Measurements from ENCODE around the gene ANKMY2.

DNA sequence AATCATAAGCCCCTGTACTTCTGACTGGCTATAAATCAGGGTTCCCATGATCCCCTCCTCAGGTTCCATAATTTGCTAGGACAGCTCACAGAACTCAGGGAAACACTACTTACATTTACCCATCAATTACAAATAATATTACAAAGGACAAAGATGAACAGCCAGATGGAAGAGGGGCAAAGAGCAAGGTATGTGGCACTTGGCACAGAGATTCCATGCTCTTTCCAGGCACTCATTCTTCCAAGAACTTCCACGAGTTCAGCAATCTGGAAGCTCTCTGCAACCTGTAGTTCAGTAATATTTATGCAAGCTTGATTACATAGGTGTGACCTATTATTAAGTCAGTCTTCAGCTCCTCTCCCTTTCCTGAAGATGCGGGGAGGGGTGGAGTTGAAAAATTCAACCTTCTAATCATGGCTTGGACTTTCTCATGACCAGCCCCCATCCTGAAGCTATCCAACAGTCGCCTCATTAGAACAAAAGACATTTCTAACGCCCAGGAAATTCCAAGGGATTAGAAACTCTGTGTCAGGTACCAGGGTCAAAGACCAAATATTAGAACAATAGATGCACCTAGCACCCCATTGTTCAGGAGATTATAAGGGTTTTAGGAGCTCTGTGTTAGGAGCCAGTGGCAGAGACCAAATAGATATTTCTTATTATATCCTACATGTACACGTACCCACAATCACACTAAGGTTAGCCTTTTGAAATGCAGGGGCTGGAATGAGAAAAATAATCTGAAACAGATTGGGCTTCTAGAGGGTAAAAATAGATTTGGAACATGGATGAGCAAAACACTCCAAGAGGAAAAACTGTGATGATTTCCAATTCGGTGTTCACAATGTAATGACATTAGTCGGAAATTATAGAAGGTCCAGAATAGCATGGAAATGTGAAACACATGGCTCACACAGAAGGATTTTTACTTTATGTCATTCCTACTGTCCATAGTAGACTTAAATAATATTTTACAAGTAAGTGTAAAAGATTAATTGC lies 7.0 kb downstream of the ANKMY2 start:
- TF ChIP-seq, protein P1, sequence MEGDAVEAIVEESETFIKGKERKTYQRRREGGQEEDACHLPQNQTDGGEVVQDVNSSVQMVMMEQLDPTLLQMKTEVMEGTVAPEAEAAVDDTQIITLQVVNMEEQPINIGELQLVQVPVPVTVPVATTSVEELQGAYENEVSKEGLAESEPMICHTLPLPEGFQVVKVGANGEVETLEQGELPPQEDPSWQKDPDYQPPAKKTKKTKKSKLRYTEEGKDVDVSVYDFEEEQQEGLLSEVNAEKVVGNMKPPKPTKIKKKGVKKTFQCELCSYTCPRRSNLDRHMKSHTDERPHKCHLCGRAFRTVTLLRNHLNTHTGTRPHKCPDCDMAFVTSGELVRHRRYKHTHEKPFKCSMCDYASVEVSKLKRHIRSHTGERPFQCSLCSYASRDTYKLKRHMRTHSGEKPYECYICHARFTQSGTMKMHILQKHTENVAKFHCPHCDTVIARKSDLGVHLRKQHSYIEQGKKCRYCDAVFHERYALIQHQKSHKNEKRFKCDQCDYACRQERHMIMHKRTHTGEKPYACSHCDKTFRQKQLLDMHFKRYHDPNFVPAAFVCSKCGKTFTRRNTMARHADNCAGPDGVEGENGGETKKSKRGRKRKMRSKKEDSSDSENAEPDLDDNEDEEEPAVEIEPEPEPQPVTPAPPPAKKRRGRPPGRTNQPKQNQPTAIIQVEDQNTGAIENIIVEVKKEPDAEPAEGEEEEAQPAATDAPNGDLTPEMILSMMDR (IDR thresholded peaks at IDR 0.05; ENCODE audit: low read depth, low read length) = no peak
- TF ChIP-seq POLR2A (IDR thresholded peaks at IDR 0.05; ENCODE audit: extremely low read depth, insufficient read length) (no peak), MYC (IDR thresholded peaks at IDR 0.05; ENCODE audit: low read depth, low read length) (no peak)
- TF ChIP-seq, protein P2, sequence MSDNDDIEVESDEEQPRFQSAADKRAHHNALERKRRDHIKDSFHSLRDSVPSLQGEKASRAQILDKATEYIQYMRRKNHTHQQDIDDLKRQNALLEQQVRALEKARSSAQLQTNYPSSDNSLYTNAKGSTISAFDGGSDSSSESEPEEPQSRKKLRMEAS (IDR thresholded peaks at IDR 0.05; ENCODE audit: low read depth, low read length) = no peak

All from NB4 (cell line).